ENCODE data around the gene WDR93. TPM values are rescaled to one million over a fixed set of nuclear protein-coding genes. Genes with fewer than 3 reads are reported as not detected.
"Not testable (repeated sequence)": the region's sequence is repeated elsewhere in the genome, so short reads cannot be mapped to it uniquely, and the experiment has no call there.

The WDR93 gene
- total RNA-seq, 1 experiment from 2014 or later, result 1.5 TPM

DNA sequence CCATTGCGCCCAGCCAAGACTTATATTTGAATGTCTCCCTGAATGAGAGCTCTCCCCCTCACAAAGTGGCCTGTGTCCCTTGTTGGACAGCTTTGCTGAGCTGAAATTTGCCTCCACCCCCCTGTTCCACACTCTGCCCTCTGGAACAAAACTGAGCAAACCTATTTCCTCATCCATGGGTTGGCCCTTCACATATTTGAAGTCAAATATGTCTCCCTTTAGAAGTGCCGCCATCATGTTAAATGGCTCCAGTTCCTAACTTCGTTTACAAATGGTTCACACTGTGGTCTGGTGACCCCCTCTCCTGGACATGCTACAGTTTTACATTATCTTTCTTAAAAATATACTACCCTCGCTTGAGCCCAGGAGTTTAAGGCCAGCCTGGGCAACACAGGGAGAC lies 16.1 kb upstream of the WDR93 start:
- in situ Hi-C loops (cut with HindIII; ENCODE audit: low pct_unique_long_range_greater_than_20kb, low sequenced_read_pairs), result no loop called here
- no peak for DNase-seq (ENCODE audit: low read depth)

DNA sequence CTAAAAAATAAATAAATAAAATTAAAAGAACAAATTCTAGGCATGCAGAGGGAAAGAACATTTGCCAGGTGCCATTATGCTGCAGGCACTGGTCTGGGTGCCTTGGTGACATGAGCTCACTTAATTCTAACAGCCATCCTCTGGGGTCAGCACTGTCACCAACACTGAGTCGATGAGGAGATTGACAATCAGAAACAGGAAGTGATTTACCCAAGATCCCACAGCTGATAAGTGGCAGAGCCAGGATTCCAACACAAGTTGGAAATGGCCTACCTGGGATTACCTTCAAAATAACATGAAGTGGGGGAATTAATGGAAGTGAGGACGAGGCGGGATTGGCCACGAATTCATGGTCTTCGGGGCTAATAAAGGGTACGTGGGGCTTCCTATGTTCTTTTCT lies 15.0 kb upstream of the WDR93 start:
- no peak for DNase-seq (ENCODE audit: low read depth)
- in situ Hi-C loops (cut with HindIII; ENCODE audit: low pct_unique_long_range_greater_than_20kb, low sequenced_read_pairs), result no loop called here

DNA sequence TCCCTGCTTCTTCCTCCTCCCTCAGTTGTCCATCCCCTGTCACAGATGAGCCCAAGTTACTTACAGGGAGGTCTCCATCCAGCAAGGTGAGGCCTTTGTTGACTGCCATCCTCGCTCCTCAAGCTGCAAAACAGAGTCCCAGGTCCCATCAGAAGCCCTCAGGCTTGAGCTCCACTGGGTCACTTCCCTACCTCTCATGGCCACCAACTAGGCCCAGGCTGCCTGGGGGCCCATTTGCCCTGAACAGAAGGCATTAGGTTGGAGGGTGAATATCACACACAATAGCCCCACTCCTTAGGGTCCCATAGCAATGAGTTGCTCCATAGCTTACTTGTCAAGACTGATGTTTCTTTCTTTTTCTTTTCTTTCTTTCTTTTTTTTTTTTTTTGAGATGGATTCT lies 13.2 kb upstream of the WDR93 start:
- in situ Hi-C loops (cut with HindIII; ENCODE audit: low pct_unique_long_range_greater_than_20kb, low sequenced_read_pairs), result no loop called here
- no peak for DNase-seq (ENCODE audit: low read depth)

DNA sequence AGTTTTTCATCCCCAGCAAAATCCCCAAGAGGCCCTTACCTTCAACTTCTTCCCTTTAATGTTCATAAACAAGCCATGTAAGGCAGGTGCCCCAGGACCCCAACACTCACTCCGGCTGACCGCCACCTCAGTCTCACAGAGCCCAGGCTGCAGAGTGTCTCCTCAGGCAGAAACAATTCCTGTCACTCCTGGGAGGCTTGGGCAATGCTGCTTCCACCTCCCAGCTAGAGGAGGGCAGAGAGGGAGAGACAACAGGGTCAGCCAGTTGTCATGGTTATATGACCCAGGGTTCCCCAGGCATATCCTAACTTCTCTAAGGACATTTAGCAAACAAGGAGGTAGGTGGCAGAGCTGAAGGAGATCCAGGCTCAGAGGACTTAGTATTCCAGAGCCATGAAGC lies 11.4 kb upstream of the WDR93 start, which contains the start of gene PLIN1:
TSS of gene PLIN1 (minus strand) at position 156 of the 400 bp plus-strand sequence. CDS start 1,878 bp downstream, outside the sequence.
- no peak for DNase-seq (ENCODE audit: low read depth)
- in situ Hi-C loops (cut with HindIII; ENCODE audit: low pct_unique_long_range_greater_than_20kb, low sequenced_read_pairs), result no loop called here

DNA sequence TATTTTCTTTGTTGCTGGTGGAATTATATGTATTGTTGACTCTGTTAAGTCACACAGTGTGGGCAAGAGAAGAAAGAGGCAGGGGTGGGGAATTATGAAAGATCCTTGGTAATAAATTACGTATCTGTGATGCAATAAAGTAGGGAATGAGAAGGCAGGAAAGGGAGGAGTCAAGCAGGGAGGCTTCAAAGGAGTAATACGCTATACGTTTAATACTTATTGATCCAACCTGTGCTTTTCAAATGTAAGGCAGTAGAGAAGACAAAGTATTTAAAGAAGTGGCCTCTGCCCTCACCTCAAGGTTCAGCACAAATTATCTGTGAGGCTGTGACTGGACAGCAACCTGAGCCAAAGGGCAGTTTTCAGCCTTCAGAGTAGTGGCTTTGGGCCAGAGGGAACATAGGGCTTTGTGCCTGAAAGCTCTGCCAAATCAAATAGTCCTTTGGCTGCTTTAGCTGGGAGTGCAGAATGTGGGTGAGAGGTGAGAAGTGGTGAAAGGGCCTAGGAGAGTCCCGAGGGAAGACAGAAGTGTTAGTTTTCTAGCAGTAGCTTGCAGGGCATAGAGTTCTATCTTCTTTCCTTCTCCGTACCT lies 10.2 kb upstream of the WDR93 start:
- in situ Hi-C loops (cut with HindIII; ENCODE audit: low pct_unique_long_range_greater_than_20kb, low sequenced_read_pairs), result no loop called here
- DNase-seq (ENCODE audit: low read depth), result peak; percentile 27

DNA sequence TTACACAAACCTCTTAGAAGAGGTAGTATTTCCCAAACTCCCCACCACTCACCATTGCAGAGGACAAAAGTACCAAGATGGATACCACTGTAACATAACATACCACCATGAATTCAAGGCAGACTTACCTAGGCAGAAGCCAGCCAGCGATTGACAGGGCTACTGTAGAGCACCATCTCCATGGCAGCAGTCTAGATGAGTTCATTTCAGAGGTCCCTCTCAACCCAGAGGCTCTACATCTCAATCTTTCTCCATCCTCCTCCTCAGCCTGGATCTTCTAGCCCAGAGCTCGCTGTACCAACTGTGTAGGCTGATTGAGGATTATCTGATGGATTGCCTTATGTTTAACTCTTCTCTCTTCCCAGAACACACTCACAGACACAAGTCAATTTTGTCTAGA lies 9.5 kb upstream of the WDR93 start:
- DNase-seq (ENCODE audit: low read depth), result no peak
- in situ Hi-C loops (cut with HindIII; ENCODE audit: low pct_unique_long_range_greater_than_20kb, low sequenced_read_pairs), result no loop called here

DNA sequence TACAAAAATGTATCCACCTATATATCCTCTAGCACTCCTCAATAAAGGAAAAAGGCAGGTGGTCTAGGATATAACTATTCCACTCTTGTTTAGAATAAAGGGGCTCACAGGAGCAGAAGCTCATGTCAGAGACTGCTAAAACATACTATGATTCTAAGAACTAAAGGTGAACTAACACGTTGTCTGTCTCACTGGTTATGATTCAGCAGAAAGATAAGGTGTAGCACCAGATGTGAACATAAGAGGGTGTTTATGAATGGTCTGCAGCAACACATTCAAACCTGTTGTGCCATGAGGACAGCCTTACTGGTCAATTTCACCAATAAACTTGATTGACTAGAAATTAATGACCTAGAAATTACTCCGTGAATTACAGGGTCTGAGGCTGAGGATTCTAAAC lies 4.6 kb upstream of the WDR93 start:
- no peak for DNase-seq (ENCODE audit: low read depth)
- in situ Hi-C loops (cut with HindIII; ENCODE audit: low pct_unique_long_range_greater_than_20kb, low sequenced_read_pairs), result no loop called here

DNA sequence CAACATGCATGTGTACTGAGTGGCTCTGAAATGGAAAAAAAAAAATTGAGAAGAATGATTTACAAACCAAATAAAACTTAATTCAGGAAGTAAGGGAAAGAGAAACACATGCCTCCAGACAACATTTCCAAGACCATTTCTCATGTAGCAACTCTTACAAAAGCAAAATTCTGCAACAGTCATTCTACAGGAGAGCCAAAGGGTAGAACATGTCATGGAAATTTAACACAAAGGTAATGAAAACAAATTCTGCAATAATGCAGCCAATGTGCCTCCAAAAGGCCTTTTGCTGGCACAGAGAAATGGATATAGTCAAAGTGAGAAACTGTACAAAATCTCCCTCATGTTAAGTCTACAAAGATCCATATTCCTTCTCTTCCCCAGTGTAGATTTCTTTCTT lies 4.1 kb upstream of the WDR93 start:
- in situ Hi-C loops (cut with HindIII; ENCODE audit: low pct_unique_long_range_greater_than_20kb, low sequenced_read_pairs), result no loop called here
- no peak for DNase-seq (ENCODE audit: low read depth)

DNA sequence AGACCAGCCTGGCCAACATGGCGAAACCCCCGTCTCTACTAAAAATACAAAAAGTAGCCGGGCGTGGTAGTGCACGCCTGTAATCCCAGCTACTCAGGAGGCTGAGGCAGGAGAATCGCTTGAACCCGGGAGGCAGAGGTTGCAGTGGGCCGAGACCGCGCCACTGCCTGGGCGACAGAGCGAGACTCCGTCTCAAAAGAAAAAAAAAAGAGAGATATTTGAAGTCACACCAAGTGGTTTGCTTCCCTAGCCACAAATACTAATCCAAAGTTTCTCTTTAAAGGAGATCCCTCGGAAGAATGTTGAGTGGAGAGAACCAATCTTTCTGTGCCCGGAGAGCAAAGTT lies 708 bp upstream of the WDR93 start:
- in situ Hi-C loops (cut with HindIII; ENCODE audit: low pct_unique_long_range_greater_than_20kb, low sequenced_read_pairs), result not testable (repeated sequence)

DNA sequence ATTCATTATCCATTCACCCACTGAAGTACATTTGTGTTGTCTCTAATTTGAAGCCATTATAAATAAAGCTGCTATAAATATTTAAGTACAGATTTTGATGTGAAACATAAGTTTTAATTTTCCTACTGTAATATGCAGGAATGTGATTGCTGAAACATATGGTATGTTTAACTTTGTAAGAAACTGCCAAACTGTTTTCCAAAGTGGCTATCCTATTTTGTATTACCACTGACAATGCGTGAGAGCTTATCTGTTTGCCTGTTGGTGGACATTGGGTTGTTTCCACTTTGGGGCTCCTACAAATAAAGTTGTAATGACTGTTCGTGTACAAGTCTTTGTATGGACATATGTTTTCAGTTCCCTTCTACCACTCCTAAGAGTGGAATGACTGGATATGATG lies 2.5 kb downstream of the WDR93 start:
- in situ Hi-C loops (cut with HindIII; ENCODE audit: low pct_unique_long_range_greater_than_20kb, low sequenced_read_pairs), result no loop called here
- no peak for DNase-seq (ENCODE audit: low read depth)

More for the DNA sequence above, 708 bp upstream of the WDR93 start:
- DNase-seq (ENCODE audit: low read depth), result not testable (repeated sequence)

DNA sequence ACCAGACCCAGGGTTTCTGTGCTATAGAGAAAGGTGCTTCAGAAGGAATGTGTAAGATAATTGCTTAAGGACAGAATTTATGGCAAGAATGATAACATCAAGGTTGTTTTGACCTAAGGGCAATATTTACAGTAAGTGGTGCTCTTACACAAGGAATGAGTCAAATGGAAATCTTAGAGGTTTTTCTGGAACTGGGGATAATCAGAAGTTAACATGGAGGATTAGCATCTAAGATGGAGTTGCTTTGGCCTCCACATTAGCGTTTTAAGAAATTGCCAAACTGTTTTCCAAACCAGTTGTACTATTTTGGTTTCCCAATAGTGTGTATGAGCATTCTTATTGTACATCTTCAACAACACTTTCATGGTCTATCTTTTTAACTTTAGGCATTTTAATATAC lies 3.1 kb downstream of the WDR93 start:
- DNase-seq (ENCODE audit: low read depth), result no peak
- in situ Hi-C loops (cut with HindIII; ENCODE audit: low pct_unique_long_range_greater_than_20kb, low sequenced_read_pairs), result no loop called here

DNA sequence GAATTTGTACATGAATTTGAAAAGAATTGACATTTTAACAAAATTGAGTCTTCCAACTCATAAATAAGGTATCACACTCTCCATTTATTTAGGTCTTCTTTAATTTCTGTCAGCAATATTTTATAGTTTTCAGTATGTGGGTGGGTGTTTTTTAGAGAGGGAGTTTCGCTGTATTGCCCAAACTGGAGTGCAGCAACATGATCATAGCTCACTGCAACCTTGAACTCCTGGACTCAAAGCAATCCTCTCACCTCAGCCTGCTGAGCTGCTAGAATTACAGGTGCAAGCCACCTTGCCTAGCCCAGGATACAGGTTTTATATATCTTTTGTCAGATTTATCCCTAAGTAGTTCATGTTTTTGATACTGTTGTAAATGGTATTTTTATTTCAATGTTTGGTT lies 4.6 kb downstream of the WDR93 start:
- DNase-seq (ENCODE audit: low read depth), result no peak
- in situ Hi-C loops (cut with HindIII; ENCODE audit: low pct_unique_long_range_greater_than_20kb, low sequenced_read_pairs), result no loop called here

DNA sequence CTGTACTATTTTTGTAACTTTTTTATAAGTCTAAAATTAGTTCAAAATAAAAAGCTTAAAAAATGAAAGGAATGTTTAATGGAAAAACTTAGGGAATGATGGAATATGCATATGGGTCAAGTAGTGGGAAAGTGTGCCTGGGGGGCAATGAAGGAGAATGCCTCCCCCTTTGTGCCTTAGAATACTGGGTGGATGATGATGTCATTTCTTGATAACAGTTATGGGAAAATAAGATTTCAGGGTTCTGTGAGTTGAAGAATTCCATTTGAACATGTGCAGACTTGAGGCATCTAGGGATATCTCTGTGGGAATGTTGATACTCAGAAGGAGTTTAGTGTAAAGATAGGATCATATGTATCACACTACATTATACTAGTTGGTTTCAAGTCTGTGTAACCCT lies 13.8 kb downstream of the WDR93 start:
- no peak for DNase-seq (ENCODE audit: low read depth)
- in situ Hi-C loops (cut with HindIII; ENCODE audit: low pct_unique_long_range_greater_than_20kb, low sequenced_read_pairs), result no loop called here

DNA sequence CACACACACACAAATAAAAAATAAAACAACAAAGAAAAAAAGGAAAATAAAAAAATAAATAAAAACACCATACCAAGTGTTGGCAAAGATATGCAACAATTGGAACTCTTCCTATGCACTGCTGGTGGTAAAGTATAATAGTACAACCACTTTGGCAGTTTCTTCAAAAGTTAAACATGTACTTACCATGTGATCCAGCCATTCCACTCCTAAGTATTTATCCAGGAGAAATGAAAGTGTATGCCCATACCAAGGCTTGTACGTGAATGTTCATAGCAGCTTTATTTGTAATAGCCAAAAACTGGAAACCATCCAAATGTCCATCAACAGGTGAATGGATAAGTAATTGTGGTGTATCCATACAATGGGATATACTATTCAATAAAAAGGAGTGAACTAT lies 17.0 kb downstream of the WDR93 start:
- in situ Hi-C loops (cut with HindIII; ENCODE audit: low pct_unique_long_range_greater_than_20kb, low sequenced_read_pairs), result no loop called here
- no peak for DNase-seq (ENCODE audit: low read depth)

DNA sequence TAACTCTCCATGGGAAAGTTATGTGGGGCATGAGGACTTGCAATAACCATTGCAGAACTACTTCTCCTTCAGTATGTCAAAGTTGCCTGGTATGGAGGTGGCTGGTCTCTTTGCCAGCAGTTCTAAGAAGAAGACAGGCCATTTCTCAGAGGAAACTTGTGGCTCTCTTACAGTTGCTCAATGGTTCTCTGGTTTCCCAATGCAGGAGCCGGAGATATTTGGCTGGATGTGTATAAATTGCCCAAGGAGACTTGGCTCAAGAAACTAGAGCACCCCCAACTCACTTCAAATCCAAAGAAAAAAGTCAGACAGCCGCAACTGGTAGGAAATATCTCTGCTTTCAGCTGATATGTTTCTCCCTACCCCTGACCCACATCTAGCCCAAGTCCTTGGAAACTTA lies 24.2 kb downstream of the WDR93 start:
- DNase-seq (ENCODE audit: low read depth), result no peak
- in situ Hi-C loops (cut with HindIII; ENCODE audit: low pct_unique_long_range_greater_than_20kb, low sequenced_read_pairs), result no loop called here

DNA sequence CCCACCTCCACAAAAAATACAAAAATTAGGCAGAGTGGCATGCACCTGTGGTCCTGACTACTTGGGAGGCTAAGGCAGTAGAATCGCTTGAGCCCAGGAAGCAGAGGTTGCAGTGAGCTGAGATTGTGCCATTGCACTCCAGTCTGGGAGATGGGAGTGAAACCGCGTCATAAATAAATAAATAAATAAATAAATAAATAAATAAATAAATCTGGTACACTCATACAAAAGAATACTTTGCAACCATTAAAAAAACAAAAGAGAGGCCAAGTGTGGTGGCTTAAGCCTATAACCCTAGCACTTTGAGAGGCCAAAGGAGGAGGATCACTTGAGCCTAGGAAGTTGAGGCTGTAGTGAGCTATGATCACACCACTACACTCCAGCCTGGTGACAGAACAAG lies 32.4 kb downstream of the WDR93 start:
- in situ Hi-C loops (cut with HindIII; ENCODE audit: low pct_unique_long_range_greater_than_20kb, low sequenced_read_pairs), result no loop called here
- DNase-seq (ENCODE audit: low read depth), result no peak

DNA sequence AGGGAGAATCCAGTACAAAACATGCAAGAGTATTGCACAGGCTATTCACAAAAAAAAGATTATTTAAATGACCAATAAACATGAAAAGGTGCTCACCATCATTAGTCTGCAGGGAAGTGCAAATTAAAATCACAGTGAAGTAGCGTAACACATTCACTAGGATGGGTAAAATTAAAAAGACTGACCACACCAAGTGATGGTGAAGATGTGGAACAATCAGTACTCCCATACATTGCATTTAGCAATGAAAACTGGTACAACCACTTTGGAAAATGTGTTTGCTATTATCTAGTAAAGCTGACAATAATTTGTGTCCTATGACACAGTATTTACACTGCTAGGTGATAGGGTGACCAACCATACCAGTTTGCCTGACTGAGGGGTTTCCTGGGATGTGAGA lies 34.0 kb downstream of the WDR93 start:
- DNase-seq (ENCODE audit: low read depth), result no peak
- in situ Hi-C loops (cut with HindIII; ENCODE audit: low pct_unique_long_range_greater_than_20kb, low sequenced_read_pairs), result no loop called here

DNA sequence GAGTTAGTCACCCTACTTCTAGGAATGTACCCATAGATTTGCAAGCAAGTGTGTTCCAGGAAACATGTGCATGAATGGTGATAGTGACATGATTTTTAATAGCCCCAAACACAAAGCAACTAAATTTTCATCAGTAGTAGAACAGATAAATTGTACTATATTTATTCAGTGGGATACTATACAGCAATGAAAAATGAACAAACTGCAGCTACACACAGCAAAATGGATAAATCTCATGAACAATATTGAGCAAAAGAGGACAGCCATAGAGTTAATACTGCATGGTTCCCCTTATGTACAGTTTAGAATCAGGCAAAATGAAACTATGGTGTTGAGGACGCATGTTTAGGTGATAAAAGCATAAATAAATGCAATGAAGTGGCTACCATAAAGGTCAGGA lies 34.5 kb downstream of the WDR93 start:
- in situ Hi-C loops (cut with HindIII; ENCODE audit: low pct_unique_long_range_greater_than_20kb, low sequenced_read_pairs), result no loop called here
- no peak for DNase-seq (ENCODE audit: low read depth)

DNA sequence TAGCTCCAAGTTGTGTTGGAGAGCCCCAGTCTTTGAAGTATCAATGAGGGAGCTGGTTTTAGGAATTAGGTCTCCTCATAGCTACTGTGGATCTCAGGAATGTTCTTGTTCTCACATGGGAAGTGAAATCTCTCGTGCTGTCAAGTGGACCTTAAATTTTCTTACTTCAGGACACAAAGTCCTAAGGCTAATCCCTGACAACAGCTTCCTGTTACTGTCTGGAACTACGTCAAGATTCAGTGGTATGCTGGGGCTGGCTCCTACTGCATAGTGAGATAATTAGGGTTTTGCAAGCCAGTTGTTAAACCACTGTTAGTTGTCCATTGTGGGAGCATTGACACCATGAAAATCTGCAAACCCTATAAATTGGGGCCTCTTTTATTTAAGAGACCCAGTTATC lies 37.6 kb downstream of the WDR93 start:
- in situ Hi-C loops (cut with HindIII; ENCODE audit: low pct_unique_long_range_greater_than_20kb, low sequenced_read_pairs), result no loop called here
- no peak for DNase-seq (ENCODE audit: low read depth)

DNA sequence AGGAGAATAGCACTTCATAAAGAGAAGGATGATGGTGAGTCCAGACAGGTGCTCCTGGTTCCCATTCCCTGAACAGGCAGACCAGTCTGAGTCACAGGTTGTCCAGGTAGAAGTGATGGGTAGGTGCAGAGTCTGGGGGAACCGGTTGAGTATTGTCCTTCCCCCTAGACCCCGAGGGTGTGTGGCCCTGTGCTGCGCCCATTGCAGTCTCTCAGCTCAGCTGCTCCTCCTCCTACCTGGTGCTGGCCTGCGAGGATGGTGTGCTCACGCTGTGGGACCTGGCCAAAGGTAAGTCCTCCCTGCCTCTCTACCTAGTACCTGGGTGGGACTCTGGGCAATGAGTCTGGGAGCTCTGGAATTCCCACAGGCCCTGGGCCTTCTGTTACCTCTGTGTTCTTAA lies 40.7 kb downstream of the WDR93 start:
- in situ Hi-C loops (cut with HindIII; ENCODE audit: low pct_unique_long_range_greater_than_20kb, low sequenced_read_pairs), result no loop called here
- no peak for DNase-seq (ENCODE audit: low read depth)
